Measurements from ENCODE around the gene COG3. TPM values are rescaled to one million over a fixed set of nuclear protein-coding genes. Genes with fewer than 3 reads are reported as not detected.

The COG3 gene
- total RNA-seq, 2 donors from 2014 or later = 37.7 to 76.0 TPM

- 88% methylated on average over 11 of the region's 11 CpGs for WGBS
- DNase-seq (ENCODE audit: low spot score) = no peak
- H3K27me3 ChIP-seq (replicated peaks; ENCODE audit: insufficient read depth) = no peaks in the 10 kb centered on the region
- no peaks in the 10 kb centered on the region for H3K36me3 ChIP-seq
- H3K27ac ChIP-seq = no peak overlapping the region
- no peaks in the 10 kb centered on the region for H3K9me3 ChIP-seq
- TF ChIP-seq POLR2AphosphoS5 (IDR thresholded peaks at IDR 0.05) = no peak
- TF ChIP-seq CTCF (IDR thresholded peaks at IDR 0.05) = no peak
- TF ChIP-seq POLR2A (IDR thresholded peaks at IDR 0.05) = no peak
- H3K4me1 ChIP-seq (replicated peaks) = no peaks in the 10 kb centered on the region
- no peak overlapping the region for H3K4me3 ChIP-seq
- intact Hi-C loops (cut with DNase I) = no loop called here
These were observed 77.1 kb downstream of the COG3 start for GRCh38 chr13:45541806-45542205.

- no peak for TF ChIP-seq POLR2A (IDR thresholded peaks at IDR 0.05)
- TF ChIP-seq POLR2AphosphoS5 (IDR thresholded peaks at IDR 0.05) = no peak
- no peak for TF ChIP-seq CTCF (IDR thresholded peaks at IDR 0.05)
- Histone ChIP-seq H3K27me3 (replicated peaks; ENCODE audit: insufficient read depth) (peaks cover 2% of the 10 kb centered on the region), H3K27ac (no peak overlapping the region), H3K36me3 (no peaks in the 10 kb centered on the region), H3K9me3 (no peaks in the 10 kb centered on the region), H3K4me1 (replicated peaks) (no peaks in the 10 kb centered on the region), H3K4me3 (no peak overlapping the region)
- intact Hi-C loops (cut with DNase I) = no loop called here
- no peak for DNase-seq (ENCODE audit: low spot score)
- 82% methylated on average over 8 of the region's 8 CpGs for WGBS
These were observed 77.7 kb downstream of the COG3 start for GRCh38 chr13:45542391-45542790.

GRCh38 chr13:45542878-45543277 is 78.1 kb downstream of the COG3 start:
- WGBS = 97% methylated on average over 5 of the region's 5 CpGs
- intact Hi-C loops (cut with DNase I) = no loop called here
- H3K27ac ChIP-seq = no peak overlapping the region

GRCh38 chr13:45544520-45544919 is 79.8 kb downstream of the COG3 start:
- Histone ChIP-seq H3K9me3 (no peaks in the 10 kb centered on the region), H3K27me3 (replicated peaks; ENCODE audit: insufficient read depth) (peaks cover 2% of the 10 kb centered on the region), H3K4me1 (replicated peaks) (no peaks in the 10 kb centered on the region), H3K36me3 (no peaks in the 10 kb centered on the region), H3K27ac (no peak overlapping the region), H3K4me3 (no peak overlapping the region)
- 94% methylated on average over 2 of the region's 2 CpGs for WGBS
- intact Hi-C loops (cut with DNase I) = no loop called here
- TF ChIP-seq POLR2AphosphoS5 (IDR thresholded peaks at IDR 0.05) (no peak), POLR2A (IDR thresholded peaks at IDR 0.05) (no peak), CTCF (IDR thresholded peaks at IDR 0.05) (no peak)
- no peak for DNase-seq (ENCODE audit: low spot score)

More at GRCh38 chr13:45542878-45543277, 78.1 kb downstream of the COG3 start:
- TF ChIP-seq CTCF (IDR thresholded peaks at IDR 0.05) = no peak
- TF ChIP-seq POLR2A (IDR thresholded peaks at IDR 0.05) = no peak
- no peak for TF ChIP-seq POLR2AphosphoS5 (IDR thresholded peaks at IDR 0.05)
- no peak overlapping the region for H3K4me3 ChIP-seq
- no peak for DNase-seq (ENCODE audit: low spot score)
- peaks cover 2% of the 10 kb centered on the region for H3K27me3 ChIP-seq (replicated peaks; ENCODE audit: insufficient read depth)
- no peaks in the 10 kb centered on the region for H3K4me1 ChIP-seq (replicated peaks)
- H3K36me3 ChIP-seq = no peaks in the 10 kb centered on the region
- no peaks in the 10 kb centered on the region for H3K9me3 ChIP-seq

- no peaks in the 10 kb centered on the region for H3K4me1 ChIP-seq (replicated peaks)
These were observed 81.1 kb downstream of the COG3 start for GRCh38 chr13:45545686-45546409.

More at GRCh38 chr13:45545686-45546409, 81.1 kb downstream of the COG3 start:
- Histone ChIP-seq H3K4me3 (no peak overlapping the region), H3K27me3 (replicated peaks; ENCODE audit: insufficient read depth) (peaks cover 2% of the 10 kb centered on the region), H3K27ac (no peak overlapping the region), H3K36me3 (no peaks in the 10 kb centered on the region), H3K9me3 (no peaks in the 10 kb centered on the region)
- WGBS = 82% methylated on average over 6 of the region's 6 CpGs
- no peak for DNase-seq (ENCODE audit: low spot score)
- intact Hi-C loops (cut with DNase I) = no loop called here
- TF ChIP-seq POLR2A (IDR thresholded peaks at IDR 0.05) = no peak
- TF ChIP-seq CTCF (IDR thresholded peaks at IDR 0.05) = no peak
- no peak for TF ChIP-seq POLR2AphosphoS5 (IDR thresholded peaks at IDR 0.05)
